ENCODE data around the gene MAGOHB.
"Not testable (repeated sequence)": the region's sequence is repeated elsewhere in the genome, so short reads cannot be mapped to it uniquely, and the experiment has no call there.

The MAGOHB gene

GRCh38 chr12:10613349-10614055, at the start of gene MAGOHB:
MAGOHB (minus strand) TSS chr12:10613609; CDS start chr12:10613532, 77 bp downstream.
- peak; percentile 100 for DNase-seq

GRCh38 chr12:10661338-10661737, 47.9 kb upstream of the MAGOHB start:
- no peak for DNase-seq

GRCh38 chr12:10654003-10654402, 40.6 kb upstream of the MAGOHB start:
- no peak for DNase-seq

GRCh38 chr12:10652192-10652591, 38.8 kb upstream of the MAGOHB start:
- no peak for DNase-seq

- DNase-seq = not testable (repeated sequence)
These were observed 33.2 kb upstream of the MAGOHB start for GRCh38 chr12:10646576-10646975.

GRCh38 chr12:10645910-10646309, 32.5 kb upstream of the MAGOHB start:
- no peak for DNase-seq

GRCh38 chr12:10641735-10642500, 28.5 kb upstream of the MAGOHB start:
- DNase-seq = no peak

GRCh38 chr12:10638728-10639127, 25.3 kb upstream of the MAGOHB start:
- no peak for DNase-seq

- DNase-seq = no peak
These were observed 23.2 kb upstream of the MAGOHB start for GRCh38 chr12:10636611-10637010.

GRCh38 chr12:10636124-10636523, 22.7 kb upstream of the MAGOHB start:
- no peak for DNase-seq

- DNase-seq = no peak
These were observed 21.9 kb upstream of the MAGOHB start for GRCh38 chr12:10635306-10635705.

GRCh38 chr12:10634427-10634826, 21.0 kb upstream of the MAGOHB start:
- DNase-seq = no peak

- DNase-seq = no peak
These were observed 20.1 kb upstream of the MAGOHB start for GRCh38 chr12:10633541-10633940.

GRCh38 chr12:10632226-10632625, 18.8 kb upstream of the MAGOHB start:
- no peak for DNase-seq

GRCh38 chr12:10624605-10625004, 11.2 kb upstream of the MAGOHB start:
- DNase-seq = no peak

GRCh38 chr12:10623131-10623530, 9.7 kb upstream of the MAGOHB start:
- DNase-seq = no peak

- no peak for DNase-seq
These were observed 7.9 kb upstream of the MAGOHB start for GRCh38 chr12:10621278-10621677.

- DNase-seq = no peak
These were observed 6.8 kb upstream of the MAGOHB start for GRCh38 chr12:10620078-10620779.

- DNase-seq = no peak
These were observed 5.1 kb upstream of the MAGOHB start for GRCh38 chr12:10618338-10618987.

GRCh38 chr12:10617863-10618262, 4.5 kb upstream of the MAGOHB start:
- DNase-seq = no peak

GRCh38 chr12:10615532-10615931, 2.1 kb upstream of the MAGOHB start:
- DNase-seq = no peak

GRCh38 chr12:10614056-10614370, 604 bp upstream of the MAGOHB start:
- DNase-seq = no peak

- no peak for DNase-seq
These were observed 443 bp downstream of the MAGOHB start for GRCh38 chr12:10612984-10613348.

- DNase-seq = no peak
These were observed 1.3 kb downstream of the MAGOHB start for GRCh38 chr12:10612110-10612509.
